ENCODE data around the gene IGSF23.
A peak's percentile ranks its signal among the peaks of the same experiment; 100 is the strongest.

The IGSF23 gene

GRCh38 chr19:44570603-44570983 is 42.8 kb upstream of the IGSF23 start:
- Histone ChIP-seq H3K4me2 (ENCODE audit: low read length) (no peak overlapping the region), H4K20me1 (ENCODE audit: insufficient read depth, low read length) (no peaks in the 10 kb centered on the region), H3K36me3 (ENCODE audit: insufficient read depth, low read length) (no peaks in the 10 kb centered on the region), H3K27ac (ENCODE audit: low read depth, low read length, poor library complexity, severe bottlenecking) (no peak overlapping the region), H3K79me2 (ENCODE audit: insufficient read depth, low read length) (no peaks in the 10 kb centered on the region), H3F3A (ENCODE audit: insufficient read depth, low read length) (no peaks in the 10 kb centered on the region), H3K9me2 (ENCODE audit: low read depth, low read length) (no peaks in the 10 kb centered on the region), H2AFZ (ENCODE audit: low read length) (no peak overlapping the region), H3K4me1 (ENCODE audit: insufficient read depth, low read length, severe bottlenecking) (no peaks in the 10 kb centered on the region), H3K4me3 (ENCODE audit: low read depth, low read length, poor library complexity, severe bottlenecking) (no peak overlapping the region), H3K9me3 (ENCODE audit: low read length) (no peaks in the 10 kb centered on the region), H3K9ac (ENCODE audit: low read length) (no peak overlapping the region), H3K27me3 (ENCODE audit: insufficient read depth, low read length) (no peaks in the 10 kb centered on the region; the same call in 1 of the 2 replicates)
- TF ChIP-seq CTCF (IDR thresholded peaks at IDR 0.05; ENCODE audit: low read length) (no peak), EZH2 (IDR thresholded peaks at IDR 0.05; ENCODE audit: borderline replicate concordance, low read length) (no peak)

- no peaks in the 10 kb centered on the region for H3F3A ChIP-seq (ENCODE audit: insufficient read depth, low read length)
- TF ChIP-seq CTCF (IDR thresholded peaks at IDR 0.05; ENCODE audit: low read length) (peak; percentile 76), EZH2 (IDR thresholded peaks at IDR 0.05; ENCODE audit: borderline replicate concordance, low read length) (no peak)
Measured at GRCh38 chr19:44570984-44571684, 42.2 kb upstream of the IGSF23 start.

GRCh38 chr19:44571830-44572580 is 41.4 kb upstream of the IGSF23 start:
- no peak overlapping the region for H3K4me3 ChIP-seq (ENCODE audit: low read depth, low read length, poor library complexity, severe bottlenecking)
- H4K20me1 ChIP-seq (ENCODE audit: insufficient read depth, low read length): no peaks in the 10 kb centered on the region
- no peak overlapping the region for H3K9ac ChIP-seq (ENCODE audit: low read length)
- H3F3A ChIP-seq (ENCODE audit: insufficient read depth, low read length): no peaks in the 10 kb centered on the region
- no peak overlapping the region for H3K27ac ChIP-seq (ENCODE audit: low read depth, low read length, poor library complexity, severe bottlenecking)
- H3K79me2 ChIP-seq (ENCODE audit: insufficient read depth, low read length): no peaks in the 10 kb centered on the region
- no peaks in the 10 kb centered on the region for H3K36me3 ChIP-seq (ENCODE audit: insufficient read depth, low read length)
- H3K27me3 ChIP-seq (ENCODE audit: insufficient read depth, low read length): no peaks in the 10 kb centered on the region; the same call in 1 of the 2 replicates
- no peaks in the 10 kb centered on the region for H3K9me3 ChIP-seq (ENCODE audit: low read length)
- no peak for TF ChIP-seq EZH2 (IDR thresholded peaks at IDR 0.05; ENCODE audit: borderline replicate concordance, low read length)
- no peak for TF ChIP-seq CTCF (IDR thresholded peaks at IDR 0.05; ENCODE audit: low read length)
- H2AFZ ChIP-seq (ENCODE audit: low read length): no peak overlapping the region
- H3K9me2 ChIP-seq (ENCODE audit: low read depth, low read length): no peaks in the 10 kb centered on the region
- H3K4me2 ChIP-seq (ENCODE audit: low read length): no peak overlapping the region
- H3K4me1 ChIP-seq (ENCODE audit: insufficient read depth, low read length, severe bottlenecking): no peaks in the 10 kb centered on the region

More at GRCh38 chr19:44570984-44571684, 42.2 kb upstream of the IGSF23 start:
- Histone ChIP-seq H3K4me3 (ENCODE audit: low read depth, low read length, poor library complexity, severe bottlenecking) (no peak overlapping the region), H3K27ac (ENCODE audit: low read depth, low read length, poor library complexity, severe bottlenecking) (no peak overlapping the region), H4K20me1 (ENCODE audit: insufficient read depth, low read length) (no peaks in the 10 kb centered on the region), H3K36me3 (ENCODE audit: insufficient read depth, low read length) (no peaks in the 10 kb centered on the region), H2AFZ (ENCODE audit: low read length) (no peak overlapping the region), H3K4me2 (ENCODE audit: low read length) (no peak overlapping the region), H3K9me3 (ENCODE audit: low read length) (no peaks in the 10 kb centered on the region), H3K27me3 (ENCODE audit: insufficient read depth, low read length) (no peaks in the 10 kb centered on the region; the same call in 1 of the 2 replicates), H3K79me2 (ENCODE audit: insufficient read depth, low read length) (no peaks in the 10 kb centered on the region), H3K9ac (ENCODE audit: low read length) (no peak overlapping the region), H3K9me2 (ENCODE audit: low read depth, low read length) (no peaks in the 10 kb centered on the region), H3K4me1 (ENCODE audit: insufficient read depth, low read length, severe bottlenecking) (no peaks in the 10 kb centered on the region)
